Dendritic cell treated with granulocyte-macrophage colony-stimulating factor and Interleukin-4, amounts not matched to agents 40 ng/mL and 50 ng/mL, for 4 days (primary cell): ENCODE measurements around the gene MBP.
"Not testable (repeated sequence)": the region's sequence is repeated elsewhere in the genome, so short reads cannot be mapped to it uniquely, and the experiment has no call there.

Experiments
- H3K27ac Mint-ChIP-seq: one replicate; pipeline ENCODE4 v1.8.0; 2022; ENCODE audit warnings: mild to moderate bottlenecking, mixed read lengths
- H3K27me3 Mint-ChIP-seq: one replicate; pipeline ENCODE4 v1.8.0; 2022; ENCODE audit warnings: mild to moderate bottlenecking, mixed read lengths
- H3K36me3 Mint-ChIP-seq: one replicate; pipeline ENCODE4 v1.8.0; 2022; ENCODE audit warnings: low read depth, mixed read lengths
- H3K4me1 Mint-ChIP-seq: one replicate; pipeline ENCODE4 v1.8.0; 2022; ENCODE audit warnings: low read depth, mixed read lengths
- H3K4me3 Mint-ChIP-seq: one replicate; pipeline ENCODE4 v1.8.0; 2022; ENCODE audit warnings: mild to moderate bottlenecking, moderate library complexity, mixed read lengths
- H3K9me3 Mint-ChIP-seq: one replicate; pipeline ENCODE4 v1.8.0; 2022; ENCODE audit warnings: mixed read lengths
- intact Hi-C: fragments of 100-400 bp; cut with micrococcal nuclease; formaldehyde crosslinking; loops from one replicate; pipeline ENCODE4 v1.15.0; 2022

The MBP gene

DNA sequence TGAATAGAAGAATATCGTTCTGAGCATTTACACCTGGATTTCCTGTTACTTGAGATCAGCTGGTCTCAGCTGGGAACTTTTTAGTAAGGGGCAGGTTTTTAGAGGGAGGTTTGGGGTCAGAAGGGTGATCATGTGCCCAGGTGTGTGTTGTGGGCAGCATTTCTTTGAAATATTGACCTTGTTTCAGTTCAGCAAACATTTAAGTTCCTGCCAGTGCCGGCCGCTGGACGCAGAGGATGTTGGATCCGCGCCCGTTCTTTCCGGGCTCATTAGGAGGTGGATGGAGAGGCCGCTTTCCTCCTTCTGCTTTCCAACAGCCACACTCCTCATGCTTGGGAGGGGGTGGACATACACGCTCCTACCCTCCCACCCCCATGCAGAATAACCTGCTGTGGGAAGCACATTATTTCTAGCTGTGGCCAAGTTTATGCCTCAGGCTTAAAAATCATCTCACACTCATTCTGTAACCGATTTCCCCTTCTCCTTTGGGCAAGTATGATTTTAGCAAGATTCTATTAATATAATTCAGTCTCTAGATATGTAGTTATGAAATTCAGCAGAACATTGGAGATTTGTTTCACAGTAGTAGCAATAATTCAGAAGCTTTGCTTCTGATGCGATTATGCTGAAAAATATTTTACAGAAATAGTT, 178.9 kb downstream of the MBP start:
- Mint-ChIP-seq H3K4me3 (no peak overlapping the region), H3K27me3 (no peaks in the 10 kb centered on the region), H3K4me1 (no peaks in the 10 kb centered on the region), H3K36me3 (peaks cover 88% of the 10 kb centered on the region), H3K27ac (no peak overlapping the region), H3K9me3 (no peaks in the 10 kb centered on the region)
- intact Hi-C loops: no loop called here

DNA sequence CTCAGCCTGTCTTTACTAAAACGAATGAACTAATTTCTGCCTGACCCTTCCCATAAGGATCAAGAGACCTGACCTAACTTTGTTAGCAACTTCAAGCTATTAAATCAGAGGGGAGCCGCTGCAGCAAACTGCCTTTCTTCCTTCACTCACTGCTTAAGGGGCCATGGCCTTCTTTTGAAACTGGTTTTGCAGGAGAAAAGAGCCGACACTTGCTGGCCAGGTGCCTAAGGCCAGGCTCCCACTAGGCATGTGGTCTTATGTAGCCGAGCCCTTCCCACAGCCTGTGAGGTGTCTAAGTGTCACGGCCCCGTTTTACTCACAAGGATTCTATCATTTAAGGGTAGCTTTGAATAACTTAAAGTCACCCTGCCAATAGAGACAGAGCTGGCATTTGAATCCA, 179.4 kb downstream of the MBP start:
- intact Hi-C loops: no loop called here
- no peaks in the 10 kb centered on the region for H3K27me3 Mint-ChIP-seq
- H3K36me3 Mint-ChIP-seq: peaks cover 88% of the 10 kb centered on the region
- H3K9me3 Mint-ChIP-seq: no peaks in the 10 kb centered on the region
- no peak overlapping the region for H3K27ac Mint-ChIP-seq
- no peaks in the 10 kb centered on the region for H3K4me1 Mint-ChIP-seq
- H3K4me3 Mint-ChIP-seq: no peak overlapping the region

DNA sequence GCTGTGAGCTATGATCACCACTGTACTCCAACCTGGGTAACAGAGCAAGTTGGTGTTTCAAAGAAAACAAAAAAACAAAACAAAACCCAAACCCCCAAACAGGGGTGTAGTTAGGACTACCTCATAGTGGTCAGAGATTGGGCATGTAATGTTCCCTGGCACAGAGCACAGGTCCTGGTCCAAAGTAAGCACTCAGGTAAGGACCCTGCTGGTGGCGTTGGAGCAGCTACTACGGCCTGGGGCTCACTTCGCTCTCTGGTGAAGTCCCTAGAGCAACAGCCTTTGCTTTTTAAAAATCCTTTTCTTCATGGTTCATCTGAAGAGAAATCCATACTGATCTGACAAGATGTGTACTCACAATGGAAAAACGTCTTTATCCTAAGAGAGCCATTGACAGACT, 179.8 kb downstream of the MBP start:
- no peaks in the 10 kb centered on the region for H3K27me3 Mint-ChIP-seq
- intact Hi-C loops: no loop called here
- no peaks in the 10 kb centered on the region for H3K4me1 Mint-ChIP-seq
- H3K36me3 Mint-ChIP-seq: peaks cover 88% of the 10 kb centered on the region
- H3K27ac Mint-ChIP-seq: no peak overlapping the region
- H3K4me3 Mint-ChIP-seq: no peak overlapping the region
- H3K9me3 Mint-ChIP-seq: no peaks in the 10 kb centered on the region

DNA sequence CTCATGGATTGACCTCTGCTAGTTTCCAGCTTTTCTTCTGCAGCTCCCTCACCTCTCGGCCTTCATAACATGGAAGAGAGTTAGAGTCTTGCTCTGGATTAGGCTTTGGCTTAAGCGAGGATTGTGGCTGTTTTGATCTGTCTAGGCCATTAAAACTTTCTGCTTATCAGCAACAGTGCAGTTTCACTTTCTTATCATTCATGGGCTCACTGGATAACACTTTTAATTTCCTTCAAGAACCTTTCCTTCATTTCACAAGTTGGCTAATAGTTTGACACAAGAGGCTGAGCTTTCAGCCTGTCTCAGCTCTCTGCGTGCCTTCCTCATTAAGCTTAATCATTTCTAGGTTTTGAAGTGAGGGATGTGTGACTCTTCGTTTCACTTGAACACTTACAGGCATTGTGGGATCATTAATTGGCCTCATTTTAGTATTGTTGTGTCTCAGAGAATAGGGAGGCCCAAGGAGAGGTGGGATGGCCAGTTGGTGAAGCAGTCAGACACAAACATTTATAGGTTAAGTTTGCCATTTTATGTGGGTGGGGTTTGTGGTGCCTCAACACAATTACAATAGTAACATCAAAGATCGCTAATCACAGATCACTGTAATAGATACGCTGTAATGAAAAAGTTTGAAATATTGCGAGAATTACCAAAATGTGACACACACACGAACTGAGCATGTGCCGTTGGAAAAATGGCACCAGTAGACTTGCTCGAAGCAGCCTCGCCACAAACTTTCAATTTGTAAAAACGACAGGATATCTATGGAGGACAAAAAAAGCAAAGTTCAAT, 180.9 kb downstream of the MBP start:
- no peak overlapping the region for H3K27ac Mint-ChIP-seq

DNA sequence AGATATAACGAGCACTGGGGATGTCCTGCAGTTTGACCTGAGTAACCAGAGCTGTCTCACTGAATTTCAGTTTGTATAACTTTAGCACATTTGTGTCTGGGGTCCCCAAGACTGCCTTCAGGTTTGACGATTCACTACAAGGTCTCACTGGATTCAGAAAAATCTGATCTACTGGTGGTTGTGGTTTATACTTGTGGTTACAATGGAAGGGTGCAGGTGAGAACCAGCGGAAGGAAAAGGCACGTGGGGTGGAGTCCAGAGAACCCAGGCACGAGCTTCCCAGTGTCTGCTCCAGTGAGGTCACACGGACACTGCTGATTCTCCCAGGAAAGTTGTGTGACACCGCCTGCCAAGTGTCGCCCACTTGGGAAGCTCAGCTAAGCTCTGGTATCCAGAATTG, 184.2 kb downstream of the MBP start:
- Mint-ChIP-seq H3K4me3 (no peak overlapping the region), H3K27ac (no peak overlapping the region), H3K4me1 (no peaks in the 10 kb centered on the region), H3K36me3 (peaks cover 68% of the 10 kb centered on the region), H3K9me3 (no peaks in the 10 kb centered on the region), H3K27me3 (no peaks in the 10 kb centered on the region)
- intact Hi-C loops: no loop called here

More for the DNA sequence above, 180.9 kb downstream of the MBP start:
- Mint-ChIP-seq H3K27me3 (no peaks in the 10 kb centered on the region), H3K4me1 (no peaks in the 10 kb centered on the region), H3K4me3 (no peak overlapping the region), H3K36me3 (peaks cover 88% of the 10 kb centered on the region), H3K9me3 (no peaks in the 10 kb centered on the region)
- intact Hi-C loops: no loop called here

DNA sequence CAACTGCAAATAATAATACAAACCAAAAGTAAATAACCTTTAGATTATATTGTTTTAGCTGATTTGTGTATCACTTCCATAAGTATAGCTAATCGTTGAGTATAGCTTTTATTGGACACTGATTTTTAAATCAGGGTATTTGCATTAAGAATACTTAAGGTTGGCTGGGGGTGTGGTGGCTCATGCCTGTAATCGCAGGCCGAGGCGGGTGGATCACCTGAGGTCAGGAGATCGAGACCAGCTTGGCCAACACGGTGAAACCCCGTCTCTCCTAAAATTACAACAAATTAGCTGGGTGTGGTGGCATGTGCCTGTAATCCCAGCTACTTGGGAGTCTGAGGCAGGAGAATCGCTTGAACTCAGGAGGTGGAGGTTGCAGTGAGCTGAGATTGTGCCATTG, 188.2 kb downstream of the MBP start:
- H3K4me3 Mint-ChIP-seq, H3K4me1 Mint-ChIP-seq, intact Hi-C loops, H3K27ac Mint-ChIP-seq, H3K27me3 Mint-ChIP-seq, H3K9me3 Mint-ChIP-seq: not testable (repeated sequence)
- peaks cover 44% of the 10 kb centered on the region for H3K36me3 Mint-ChIP-seq

DNA sequence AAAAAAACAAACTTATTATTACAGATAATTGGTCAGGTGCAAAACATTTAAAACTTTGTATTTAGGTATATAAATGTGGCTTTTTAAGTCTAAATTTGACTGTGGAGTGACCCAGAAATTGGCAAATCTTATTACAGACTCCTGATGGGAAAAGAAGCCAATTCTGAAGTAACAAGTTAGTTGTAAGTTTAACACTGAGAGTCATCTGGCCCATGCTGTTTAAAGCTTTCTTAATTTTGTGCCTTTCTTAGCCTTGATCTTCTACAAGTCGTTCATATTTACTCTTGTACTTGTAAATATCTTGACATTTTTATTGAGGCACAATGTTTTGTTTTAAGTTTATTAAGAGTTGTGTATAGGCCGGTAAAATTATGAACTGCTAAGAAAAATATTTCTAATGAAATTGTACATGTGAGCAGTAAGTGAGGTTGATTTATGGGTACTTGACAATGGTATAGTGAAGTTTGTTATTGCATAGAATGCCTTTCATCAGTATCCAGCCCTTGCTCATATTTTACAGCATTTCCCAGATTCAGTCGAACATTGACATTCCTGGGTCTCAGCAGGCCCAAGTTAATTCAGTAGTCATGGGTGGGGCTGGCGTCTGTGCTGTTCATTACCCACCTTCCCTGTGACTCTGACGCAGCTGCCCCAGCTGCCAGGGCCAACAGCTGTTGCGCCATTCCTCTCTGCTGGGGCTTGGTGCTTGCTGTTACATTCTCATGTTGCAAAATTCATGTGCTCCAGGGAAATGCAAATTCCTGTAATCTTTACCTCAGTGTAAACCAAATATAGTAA, 188.8 kb downstream of the MBP start:
- H3K9me3 Mint-ChIP-seq: no peaks in the 10 kb centered on the region
- no peak overlapping the region for H3K27ac Mint-ChIP-seq
- peaks cover 48% of the 10 kb centered on the region for H3K36me3 Mint-ChIP-seq
- no peaks in the 10 kb centered on the region for H3K27me3 Mint-ChIP-seq
- H3K4me3 Mint-ChIP-seq: no peak overlapping the region
- H3K4me1 Mint-ChIP-seq: no peaks in the 10 kb centered on the region
- intact Hi-C loops: no loop called here

DNA sequence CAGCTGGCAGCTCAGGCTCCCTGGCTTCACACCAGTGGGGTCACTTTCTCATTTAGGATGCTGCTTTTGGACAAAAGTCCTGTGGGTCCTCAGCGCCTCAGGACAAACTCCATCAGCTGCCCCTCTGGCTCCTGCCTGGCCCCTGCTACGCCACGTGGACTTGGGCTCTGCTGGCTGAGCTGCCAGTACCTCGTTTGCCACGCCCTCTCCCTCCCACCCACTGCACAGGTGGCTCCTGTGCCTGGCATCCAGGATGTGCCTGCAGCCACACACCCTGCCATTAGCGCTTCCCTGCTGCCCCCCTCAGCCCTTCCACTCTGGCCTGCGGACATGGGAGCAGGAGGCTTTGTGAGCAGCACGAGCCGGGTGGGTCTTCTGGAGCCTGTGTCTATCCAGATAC, 191.3 kb downstream of the MBP start:
- H3K4me3 Mint-ChIP-seq: no peak overlapping the region
- H3K27me3 Mint-ChIP-seq: no peaks in the 10 kb centered on the region
- intact Hi-C loops: no loop called here
- H3K27ac Mint-ChIP-seq: no peak overlapping the region
- peaks cover 46% of the 10 kb centered on the region for H3K36me3 Mint-ChIP-seq
- H3K9me3 Mint-ChIP-seq: no peaks in the 10 kb centered on the region
- H3K4me1 Mint-ChIP-seq: no peaks in the 10 kb centered on the region

DNA sequence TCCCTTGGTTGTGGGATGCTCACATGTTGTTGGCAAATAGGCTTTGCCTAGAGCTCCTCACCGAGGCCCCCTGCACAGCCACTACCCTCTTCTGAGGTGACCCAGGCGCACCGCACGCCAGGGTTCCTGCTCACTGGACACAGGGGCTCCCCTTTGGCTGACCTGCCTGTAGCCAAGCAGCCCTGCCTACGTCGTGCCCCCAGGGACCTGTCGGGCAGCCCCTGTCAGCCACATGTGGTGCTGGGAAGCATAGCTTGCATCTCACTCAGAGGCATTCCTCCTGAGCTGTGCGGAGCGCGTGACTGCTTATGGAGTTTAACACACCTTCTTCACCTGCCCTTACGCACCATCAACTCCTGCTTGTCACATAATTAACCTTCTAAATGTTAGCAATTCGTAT, 194.0 kb downstream of the MBP start:
- Mint-ChIP-seq H3K9me3 (no peaks in the 10 kb centered on the region), H3K4me1 (no peaks in the 10 kb centered on the region), H3K27ac (no peak overlapping the region), H3K27me3 (no peaks in the 10 kb centered on the region), H3K4me3 (no peak overlapping the region), H3K36me3 (peaks cover 53% of the 10 kb centered on the region)
- intact Hi-C loops: no loop called here

DNA sequence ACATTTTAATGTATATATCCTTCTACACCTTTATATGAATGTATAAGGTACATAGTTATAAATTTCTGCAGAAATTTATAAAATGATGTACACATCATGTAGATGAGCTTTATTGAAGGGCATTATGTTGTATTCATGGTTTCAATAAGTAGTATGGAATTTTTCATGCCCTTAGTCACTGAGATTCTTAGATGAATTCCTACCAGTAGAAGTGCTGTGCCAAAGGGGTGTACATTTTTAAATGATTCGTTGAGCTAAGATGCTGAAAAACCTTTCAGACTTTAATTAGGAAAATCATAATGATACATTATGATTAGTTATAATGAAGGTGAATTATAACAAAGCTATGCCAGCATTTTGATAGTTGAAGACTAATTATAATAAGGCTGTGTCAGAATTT, 195.0 kb downstream of the MBP start:
- Mint-ChIP-seq H3K27me3 (no peaks in the 10 kb centered on the region), H3K4me1 (no peaks in the 10 kb centered on the region), H3K36me3 (peaks cover 60% of the 10 kb centered on the region), H3K9me3 (no peaks in the 10 kb centered on the region), H3K4me3 (no peak overlapping the region), H3K27ac (no peak overlapping the region)
- intact Hi-C loops: no loop called here

DNA sequence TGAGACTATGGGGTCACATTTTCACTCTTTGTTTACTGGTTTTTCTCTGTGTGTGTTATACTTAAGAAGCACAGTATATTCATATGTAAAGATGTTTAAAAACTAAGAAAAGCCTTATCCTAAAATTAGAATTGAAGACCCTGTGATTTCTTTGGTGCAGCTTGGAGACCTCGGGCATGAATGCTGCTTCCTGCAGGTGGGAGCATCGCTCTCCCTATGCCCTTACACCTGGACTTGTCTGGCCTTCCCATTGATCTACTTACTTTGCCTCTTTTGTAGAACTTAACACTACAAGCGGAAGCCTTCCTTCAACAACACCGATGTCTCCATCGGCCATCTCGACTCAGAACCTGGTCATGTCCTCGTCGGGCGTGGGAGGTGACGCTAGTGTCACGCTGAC, 195.7 kb downstream of the MBP start:
- Mint-ChIP-seq H3K4me3 (no peak overlapping the region), H3K9me3 (no peaks in the 10 kb centered on the region)
- intact Hi-C loops: no loop called here

DNA sequence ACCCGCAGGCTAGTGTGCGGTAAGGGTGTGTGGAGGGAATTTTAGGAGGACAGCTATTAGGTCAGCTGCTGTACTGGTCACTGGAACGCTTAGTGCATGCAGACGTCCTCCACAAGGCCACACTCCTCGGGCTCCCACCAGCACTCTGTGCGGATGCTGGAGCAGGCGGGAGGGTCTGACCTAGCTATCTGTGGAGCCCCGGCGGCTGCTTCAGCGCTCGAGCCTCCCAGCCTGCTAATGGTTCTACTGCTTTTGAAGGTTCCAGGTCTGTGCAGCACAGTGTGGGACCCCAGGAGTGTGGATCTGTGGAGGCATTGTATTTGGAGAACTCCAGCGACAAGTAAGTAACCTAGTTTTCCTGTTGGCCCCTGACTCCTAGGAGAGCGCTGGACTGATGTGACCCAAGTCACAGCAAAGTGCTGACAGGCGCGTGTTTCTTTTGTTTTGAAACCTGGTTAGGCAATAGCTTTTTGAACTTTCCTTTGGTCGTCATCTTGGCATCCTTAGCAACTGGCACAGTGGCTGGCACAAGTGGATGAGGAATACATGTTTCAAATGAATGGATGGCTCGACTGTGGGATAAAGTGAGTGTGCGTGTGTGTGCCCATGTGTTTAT, 196.8 kb downstream of the MBP start:
- intact Hi-C loops: no loop called here
- Mint-ChIP-seq H3K4me1 (no peaks in the 10 kb centered on the region), H3K27me3 (no peaks in the 10 kb centered on the region), H3K9me3 (no peaks in the 10 kb centered on the region), H3K4me3 (no peak overlapping the region), H3K27ac (no peak overlapping the region), H3K36me3 (peaks cover 69% of the 10 kb centered on the region)

More for the DNA sequence above, 195.7 kb downstream of the MBP start:
- Mint-ChIP-seq H3K36me3 (peaks cover 68% of the 10 kb centered on the region), H3K27ac (no peak overlapping the region), H3K27me3 (no peaks in the 10 kb centered on the region), H3K4me1 (no peaks in the 10 kb centered on the region)

DNA sequence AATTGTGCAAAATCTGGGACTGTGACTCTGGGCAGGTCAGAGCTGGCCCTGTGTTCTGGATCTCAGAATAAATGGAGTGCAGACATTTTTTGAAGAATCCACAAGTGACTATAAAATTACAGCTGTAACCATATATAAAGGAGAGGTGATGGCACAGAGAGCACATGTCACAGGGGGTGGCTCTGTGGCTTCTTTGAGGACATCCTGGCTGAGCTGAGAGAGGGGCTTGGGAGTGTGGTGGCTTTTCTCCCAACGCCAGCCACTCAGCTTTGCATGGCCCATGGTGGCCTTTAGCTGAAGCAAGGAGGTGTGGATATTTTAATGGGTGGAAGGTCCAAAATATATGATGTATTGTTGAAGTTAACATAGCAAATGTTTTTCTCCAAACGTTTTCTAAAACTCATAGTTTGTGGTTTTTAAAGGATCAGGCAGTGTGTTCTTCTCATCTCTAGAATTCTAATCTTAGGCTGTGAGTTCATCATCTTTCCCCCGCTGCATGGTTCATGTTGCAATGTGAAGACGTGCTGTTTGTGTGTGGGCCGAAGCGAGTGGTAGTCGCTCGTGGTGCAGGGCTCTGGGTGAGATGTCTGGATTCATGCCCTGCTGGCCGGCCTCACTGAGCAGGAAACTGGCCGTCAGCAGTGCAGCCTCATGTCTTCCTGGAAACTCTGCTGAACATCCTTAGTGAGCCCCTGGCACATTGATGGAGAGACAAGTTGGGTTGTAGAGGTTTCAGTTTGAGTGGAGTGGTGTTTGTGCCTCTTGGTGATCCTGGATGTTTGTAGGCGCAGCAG, 200.4 kb downstream of the MBP start:
- no peak overlapping the region for H3K27ac Mint-ChIP-seq
- H3K36me3 Mint-ChIP-seq: peaks cover 65% of the 10 kb centered on the region
- no peaks in the 10 kb centered on the region for H3K4me1 Mint-ChIP-seq
- H3K9me3 Mint-ChIP-seq: no peaks in the 10 kb centered on the region
- H3K27me3 Mint-ChIP-seq: no peaks in the 10 kb centered on the region
- no peak overlapping the region for H3K4me3 Mint-ChIP-seq
- intact Hi-C loops: no loop called here
